BJ (cell line): ENCODE measurements around the gene NUTM1. TPM values are rescaled to one million over a fixed set of nuclear protein-coding genes. Genes with fewer than 3 reads are reported as not detected.

Experiments used
- CTCF ChIA-PET: fragments of 350-600 bp; formaldehyde crosslinking; extraction: SDS; loops from one replicate; lab custom pipeline; 2021; ENCODE audit warnings: antibody characterized with exemption, inconsistent platforms; lab: Yijun Ruan, JAX
- POLR2A ChIA-PET: fragments of 300-600 bp; sonication (Branson Sonifier 250); formaldehyde crosslinking; extraction: SDS; loops from one replicate; lab custom pipeline; 2021; ENCODE audit warnings: antibody characterized with exemption; lab: Charles Lee
- DNase-seq: peaks from one replicate; pipeline ENCODE4 v3.0.0-alpha.2; 2011; ENCODE audit warnings: low read depth
- H3K27me3 ChIP-seq: 2 replicates; pipeline ENCODE4 v1.6.0; 2011; ENCODE audit warnings: low read length; ENCODE audit not compliant: control insufficient read depth, insufficient read depth
- H3K36me3 ChIP-seq: 2 replicates; pipeline ENCODE4 v1.5.1; 2011; ENCODE audit warnings: low read length; ENCODE audit not compliant: control insufficient read depth, insufficient read depth
- H3K4me3 ChIP-seq: 2 replicates; pipeline ENCODE4 v1.5.1; 2011; ENCODE audit warnings: low read depth, mild to moderate bottlenecking, control low read depth, low read length
- CTCF ChIP-seq: IDR thresholded peaks from 2 replicates; pipeline ENCODE4 v1.5.1; 2011; ENCODE audit warnings: low read depth, mild to moderate bottlenecking, control low read depth, inconsistent platforms, low read length, moderate library complexity; ENCODE audit not compliant: insufficient read depth
- polyA plus RNA-seq: library from polyadenylated mRNA; depleted of rRNA; stranded (reverse); fragments of >200 nt; gene quantifications from 2 replicates; pipeline ENCODE4 v1.2.3, GENCODE V29; 2011

NUTM1 gene
- polyA plus RNA-seq, 1 experiment: not detected

GRCh38 chr15:34362047-34362773 lies 19.1 kb downstream of the NUTM1 start:
- H3K27me3 ChIP-seq: no peaks in the 10 kb centered on the region
- H3K36me3 ChIP-seq: peaks cover 20% of the 10 kb centered on the region
- H3K4me3 ChIP-seq: no peak overlapping the region
- TF ChIP-seq CTCF: no peak
- ChIA-PET POLR2A (no interaction called here), CTCF (interaction anchor here (1.6 to 2.5 kb wide), 2 partner anchors 9 to 19 kb away, joined by 5 to 15 read pairs; partner anchors contain the start of genes NOP10 and NUTM1)
- no peak for DNase-seq

- ChIA-PET POLR2A (no interaction called here), CTCF (interaction anchor here (0.7 kb wide), 1 partner anchor 21 kb away, joined by 3 read pairs; the partner anchor contains the start of genes NOP10 and NUTM1)
- no peak for TF ChIP-seq CTCF
- Histone ChIP-seq H3K4me3 (no peak overlapping the region), H3K36me3 (peaks cover 17% of the 10 kb centered on the region), H3K27me3 (no peaks in the 10 kb centered on the region)
- no peak for DNase-seq
Measured at GRCh38 chr15:34364041-34364440, 20.9 kb downstream of the NUTM1 start.

GRCh38 chr15:34365091-34365825 lies 22.1 kb downstream of the NUTM1 start:
- ChIA-PET POLR2A (no interaction called here), CTCF (interaction anchor here (0.9 to 3.2 kb wide), 3 partner anchors 21 to 254 kb away, joined by 3 to 27 read pairs (median 4); partner anchors contain the start of genes KATNBL1, NOP10 and NUTM1)

GRCh38 chr15:34365836-34366235 lies 22.7 kb downstream of the NUTM1 start:
- CTCF ChIA-PET: interaction anchor here (0.9 to 3.2 kb wide), 5 partner anchors 11 to 255 kb away, joined by 3 to 27 read pairs (median 18); partner anchors contain the start of genes KATNBL1, NOP10 and NUTM1

More at GRCh38 chr15:34365091-34365825, 22.1 kb downstream of the NUTM1 start:
- H3K36me3 ChIP-seq: peaks cover 11% of the 10 kb centered on the region
- TF ChIP-seq CTCF: no peak
- H3K4me3 ChIP-seq: no peak overlapping the region
- no peaks in the 10 kb centered on the region for H3K27me3 ChIP-seq
- DNase-seq: no peak

More at GRCh38 chr15:34365836-34366235, 22.7 kb downstream of the NUTM1 start:
- Histone ChIP-seq H3K36me3 (peaks cover 11% of the 10 kb centered on the region), H3K4me3 (peak overlapping the region; percentile 91), H3K27me3 (no peaks in the 10 kb centered on the region)
- no peak for TF ChIP-seq CTCF
- POLR2A ChIA-PET: no interaction called here
- no peak for DNase-seq
